H7 (cell line): ENCODE measurements around the gene GNAZ. TPM values are rescaled to one million over a fixed set of nuclear protein-coding genes. Genes with fewer than 3 reads are reported as not detected.

ENCODE experiments used
- DNase-seq: peaks from one replicate; pipeline ENCODE4 v3.0.0; 2012
- H3K27me3 ChIP-seq: 2 replicates; pipeline ENCODE4 v1.6.0; 2011; ENCODE audit warnings: mild to moderate bottlenecking, low read length; ENCODE audit not compliant: control insufficient read depth, insufficient read depth
- H3K36me3 ChIP-seq: replicated peaks from 2 replicates; pipeline ENCODE4 v1.5.1; 2011; ENCODE audit warnings: low read length; ENCODE audit not compliant: control insufficient read depth, insufficient read depth
- H3K4me3 ChIP-seq: 2 replicates; pipeline ENCODE4 v1.5.1; 2011; ENCODE audit warnings: low read depth, mild to moderate bottlenecking, control low read depth, low read length, moderate library complexity; ENCODE audit not compliant: insufficient read depth
- total RNA-seq: library from RNA; depleted of rRNA; stranded (reverse); fragments of >200 nt; shearing (Covaris generic); gene quantifications from 2 replicates; pipeline ENCODE4 v1.2.3, GENCODE V29; 2014

GNAZ gene
- total RNA-seq, 1 experiment from 2014 or later: 18.0 TPM

DNA sequence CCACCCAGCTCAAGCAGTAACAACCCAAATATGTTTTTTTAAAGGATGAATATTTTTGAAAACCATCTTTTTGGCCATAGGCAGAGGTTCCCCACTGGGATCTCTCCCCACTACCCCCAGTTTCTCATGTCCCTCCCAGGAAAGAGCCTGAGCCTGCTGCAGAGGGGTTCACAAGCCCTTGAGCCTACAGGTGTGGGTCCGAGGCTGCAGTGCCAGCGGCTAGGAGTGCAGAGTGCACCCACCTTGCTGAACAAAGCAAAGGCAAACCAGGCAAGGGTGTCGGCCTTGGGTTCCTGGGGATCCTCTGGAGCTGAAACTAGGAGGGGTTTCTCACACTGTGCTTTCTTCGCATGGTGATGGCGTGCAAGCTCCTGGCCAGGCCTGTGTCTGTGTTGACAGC lies 35.0 kb downstream of the GNAZ start:
- DNase-seq: no peak
- Histone ChIP-seq H3K36me3 (no peaks in the 10 kb centered on the region), H3K4me3 (no peak overlapping the region), H3K27me3 (no peaks in the 10 kb centered on the region)

DNA sequence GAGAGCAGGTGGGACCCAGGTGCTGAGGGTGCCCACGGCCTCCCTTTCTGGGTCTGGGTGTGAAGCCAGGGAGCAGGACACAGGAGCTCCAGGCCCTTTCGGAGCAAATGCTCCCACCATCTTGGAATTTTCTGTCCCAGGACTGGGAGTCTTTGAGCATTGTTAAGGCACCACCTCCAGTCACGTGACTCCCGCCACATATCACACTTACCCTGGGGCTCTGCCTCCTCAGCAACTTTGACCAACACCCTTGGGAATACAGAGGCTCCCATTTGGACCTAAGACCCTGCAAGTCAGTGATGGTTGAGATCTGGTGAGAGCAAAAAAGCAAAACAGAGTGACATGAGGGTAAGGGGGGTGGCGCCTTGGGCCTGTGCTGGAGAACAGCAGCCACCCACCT lies 35.6 kb downstream of the GNAZ start:
- no peak for DNase-seq
- no peaks in the 10 kb centered on the region for H3K36me3 ChIP-seq
- no peak overlapping the region for H3K4me3 ChIP-seq
- H3K27me3 ChIP-seq: no peaks in the 10 kb centered on the region

DNA sequence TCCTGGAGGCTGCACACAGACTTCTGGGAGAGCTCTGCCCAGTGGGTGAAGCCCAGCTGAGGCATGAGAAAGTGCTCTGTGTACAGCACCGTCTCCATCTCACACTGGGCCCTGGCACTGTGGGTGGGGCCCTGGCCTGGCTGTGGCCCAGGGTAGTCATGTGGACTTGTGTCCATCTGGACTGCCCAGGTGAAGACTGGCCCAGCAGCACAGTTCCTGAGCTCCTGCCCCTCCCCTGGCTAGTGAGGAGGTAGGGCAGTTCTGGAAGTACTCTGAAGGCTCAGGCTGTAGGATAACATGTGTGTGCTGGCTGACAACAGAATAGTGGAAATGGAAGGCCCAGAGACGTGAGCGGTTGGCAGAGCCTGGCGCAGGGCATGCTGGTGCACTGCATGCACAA lies 36.0 kb downstream of the GNAZ start:
- Histone ChIP-seq H3K36me3 (no peaks in the 10 kb centered on the region), H3K4me3 (no peak overlapping the region), H3K27me3 (no peaks in the 10 kb centered on the region)
- DNase-seq: no peak

DNA sequence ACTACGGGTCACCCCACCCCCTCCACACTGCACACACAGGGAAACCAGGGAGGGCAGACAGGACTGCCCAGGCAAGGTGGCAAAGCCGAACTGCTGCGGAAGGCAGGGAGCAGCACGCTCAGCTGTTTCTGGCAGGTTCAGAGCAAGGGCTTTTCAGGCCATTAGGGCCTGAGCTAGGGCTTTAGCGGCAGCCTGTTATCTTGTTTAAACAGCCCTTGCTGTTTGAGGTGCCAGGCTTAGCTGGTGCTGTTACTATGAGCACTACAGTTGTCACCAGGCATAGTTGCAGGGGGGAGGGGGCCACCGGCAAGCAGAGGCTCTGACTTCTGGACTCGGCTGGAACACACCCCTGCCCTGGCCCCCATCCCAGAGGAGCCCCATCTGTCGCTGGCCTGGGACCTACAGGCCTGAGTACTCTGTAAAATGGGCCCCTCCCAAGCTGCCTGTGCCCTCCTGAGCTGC lies 36.6 kb downstream of the GNAZ start:
- no peaks in the 10 kb centered on the region for H3K27me3 ChIP-seq
- H3K36me3 ChIP-seq: no peaks in the 10 kb centered on the region
- no peak for DNase-seq
- no peak overlapping the region for H3K4me3 ChIP-seq

DNA sequence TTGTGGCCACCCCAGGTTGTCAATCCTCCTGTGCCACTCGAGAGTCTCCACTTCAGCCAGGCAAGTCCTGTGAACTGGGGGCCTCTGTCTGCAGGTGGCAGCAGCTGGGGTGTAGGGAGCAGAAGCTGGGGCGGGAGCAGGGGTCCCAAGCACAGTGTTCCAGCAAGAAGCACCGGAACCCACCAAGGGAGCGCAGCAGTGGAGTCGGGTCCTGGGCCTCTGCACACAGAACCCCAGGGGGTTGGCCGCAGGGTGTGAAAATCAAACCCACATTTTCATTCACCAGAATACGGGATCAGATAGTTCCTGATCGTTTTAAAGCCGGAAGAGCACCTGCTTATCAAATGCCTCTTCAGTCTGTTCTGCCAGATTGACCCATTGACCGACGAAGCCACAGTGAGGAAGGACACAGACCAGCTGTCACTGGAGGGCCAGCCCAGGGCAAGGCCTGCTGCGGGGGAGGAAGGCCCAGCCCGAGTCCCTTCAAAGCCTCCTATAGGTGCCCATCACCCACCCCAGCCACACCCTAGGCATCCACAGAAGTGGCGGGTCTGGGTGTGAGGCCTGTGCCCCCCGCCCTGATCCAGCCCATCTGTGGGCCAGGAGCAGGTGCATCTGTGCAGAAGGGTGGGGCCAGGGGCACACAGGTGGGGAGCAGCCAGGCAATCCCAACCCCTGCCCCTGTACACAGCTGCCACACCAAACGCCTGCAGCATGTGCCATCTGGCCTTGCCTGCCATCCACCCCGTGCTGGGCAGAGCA lies 37.3 kb downstream of the GNAZ start:
- no peak overlapping the region for H3K4me3 ChIP-seq
- no peak for DNase-seq
- H3K36me3 ChIP-seq: no peaks in the 10 kb centered on the region
- H3K27me3 ChIP-seq: no peaks in the 10 kb centered on the region

DNA sequence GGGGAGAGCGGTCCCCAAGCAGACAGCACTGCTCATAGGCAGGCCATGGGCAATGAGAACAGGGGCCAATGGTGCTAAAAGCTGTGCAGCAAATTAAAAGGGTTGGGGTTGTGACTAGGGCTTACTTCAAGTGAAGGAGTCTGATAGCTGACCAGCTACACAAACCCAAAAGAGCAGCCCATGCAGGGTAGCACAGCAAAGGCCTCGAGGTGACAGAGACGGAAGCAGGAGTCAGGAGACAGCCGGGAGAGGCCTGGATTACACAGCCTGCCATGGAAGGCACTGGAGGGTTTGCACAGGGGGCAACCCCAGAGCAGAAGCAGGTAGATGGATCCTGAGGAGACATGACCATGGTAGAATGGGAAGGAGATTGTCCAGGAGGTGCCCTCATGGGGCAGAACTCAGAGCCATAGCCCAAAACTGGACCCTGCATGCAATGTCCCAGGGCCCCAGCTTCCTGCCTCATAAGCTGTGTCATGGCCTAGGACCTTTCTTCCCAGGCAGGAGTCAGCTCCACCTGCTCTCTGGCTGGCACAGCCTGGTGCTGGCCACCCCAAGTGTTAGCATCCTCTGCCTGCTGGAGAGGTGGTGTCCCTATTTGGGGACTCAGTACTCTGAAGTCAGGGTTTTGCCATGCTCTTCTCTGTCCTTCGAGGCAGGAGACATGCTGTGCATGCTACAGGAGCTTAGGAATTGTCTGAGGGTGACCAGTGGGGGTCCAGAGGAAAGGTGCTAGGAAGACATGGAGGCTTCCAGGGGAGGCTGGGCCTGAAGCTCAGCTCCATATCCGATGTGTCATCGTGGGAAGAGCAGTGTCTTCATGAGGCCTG lies 38.1 kb downstream of the GNAZ start:
- no peaks in the 10 kb centered on the region for H3K27me3 ChIP-seq
- no peaks in the 10 kb centered on the region for H3K36me3 ChIP-seq
- DNase-seq: no peak
- H3K4me3 ChIP-seq: no peak overlapping the region

DNA sequence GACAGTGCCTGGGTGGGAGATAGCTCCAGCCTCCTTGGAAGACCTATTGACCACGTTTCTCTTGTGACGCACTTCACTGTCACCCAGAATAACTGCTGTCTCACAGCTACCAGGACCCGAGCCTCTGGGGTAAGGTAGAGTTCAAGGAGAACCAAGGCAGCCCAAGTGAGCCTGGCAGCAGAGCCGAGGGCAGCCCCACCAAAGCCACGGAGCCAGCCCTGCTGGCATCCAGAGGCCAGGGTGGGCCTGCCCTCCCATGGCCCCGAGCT lies 38.7 kb downstream of the GNAZ start:
- Histone ChIP-seq H3K36me3 (no peaks in the 10 kb centered on the region), H3K4me3 (no peak overlapping the region), H3K27me3 (no peaks in the 10 kb centered on the region)
- no peak for DNase-seq

DNA sequence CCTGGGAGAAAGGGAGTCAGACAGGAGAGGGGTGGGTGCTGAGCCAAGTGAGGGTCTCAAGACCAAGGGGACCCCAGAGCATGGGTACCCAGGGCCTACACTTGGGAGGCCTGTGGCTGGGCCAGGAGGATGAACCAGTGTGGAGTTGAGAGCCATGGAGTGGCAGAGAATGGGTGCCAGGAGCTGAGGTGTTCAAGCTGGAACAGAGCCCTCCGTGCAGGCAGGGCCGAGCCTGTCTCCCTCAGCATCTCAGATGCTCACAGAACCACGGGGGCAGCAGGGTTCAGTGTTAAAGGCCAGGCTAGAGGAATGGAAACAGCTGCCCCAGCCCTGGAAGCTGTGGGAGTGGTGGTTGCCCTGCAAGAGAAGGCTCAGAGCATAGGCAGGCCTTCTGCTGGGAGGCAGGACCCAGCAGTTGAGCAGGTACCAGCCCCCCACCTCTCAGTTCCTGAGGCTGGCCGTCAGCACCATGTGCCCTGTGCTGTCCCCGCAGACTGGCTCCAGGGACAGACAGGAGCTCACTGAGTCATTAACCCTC lies 39.2 kb downstream of the GNAZ start:
- no peaks in the 10 kb centered on the region for H3K36me3 ChIP-seq
- no peak for DNase-seq
- no peak overlapping the region for H3K4me3 ChIP-seq
- H3K27me3 ChIP-seq: no peaks in the 10 kb centered on the region

DNA sequence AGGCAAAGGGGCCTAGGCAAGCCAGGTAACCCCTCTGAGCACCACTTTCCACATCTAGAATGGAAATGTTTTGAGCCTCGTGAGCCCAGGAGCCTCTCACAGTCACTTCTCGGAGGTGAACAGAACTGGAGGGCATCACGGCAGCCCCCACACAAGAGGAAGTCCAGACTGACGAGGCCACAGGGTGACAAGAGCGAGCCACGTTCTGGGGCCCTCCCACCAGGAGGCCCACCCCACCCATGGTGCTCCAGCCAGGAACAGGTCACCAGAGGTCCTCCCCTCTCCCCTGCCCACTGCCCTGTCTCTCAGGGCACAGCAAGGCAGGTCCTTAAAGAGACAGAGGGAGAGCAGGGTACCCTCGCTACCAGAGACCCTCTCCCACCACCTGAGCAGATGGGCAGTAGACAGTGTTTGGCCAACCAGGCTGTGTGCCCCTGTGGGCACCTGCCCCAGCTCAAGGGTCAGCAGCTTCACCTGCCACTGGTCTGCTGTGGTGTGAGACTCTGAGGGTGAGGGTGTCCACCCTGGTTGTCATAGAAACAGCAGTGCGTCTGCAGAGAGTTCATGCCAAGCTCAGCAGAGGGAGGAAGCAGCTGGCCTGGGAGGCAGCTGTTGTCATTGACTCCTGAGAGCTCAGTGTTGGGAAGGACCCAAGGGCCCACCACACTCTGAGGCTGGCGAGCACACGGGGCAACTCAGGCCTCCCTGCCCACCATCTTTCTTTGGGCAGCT lies 40.0 kb downstream of the GNAZ start:
- Histone ChIP-seq H3K4me3 (no peak overlapping the region), H3K36me3 (no peaks in the 10 kb centered on the region)
- DNase-seq: no peak

DNA sequence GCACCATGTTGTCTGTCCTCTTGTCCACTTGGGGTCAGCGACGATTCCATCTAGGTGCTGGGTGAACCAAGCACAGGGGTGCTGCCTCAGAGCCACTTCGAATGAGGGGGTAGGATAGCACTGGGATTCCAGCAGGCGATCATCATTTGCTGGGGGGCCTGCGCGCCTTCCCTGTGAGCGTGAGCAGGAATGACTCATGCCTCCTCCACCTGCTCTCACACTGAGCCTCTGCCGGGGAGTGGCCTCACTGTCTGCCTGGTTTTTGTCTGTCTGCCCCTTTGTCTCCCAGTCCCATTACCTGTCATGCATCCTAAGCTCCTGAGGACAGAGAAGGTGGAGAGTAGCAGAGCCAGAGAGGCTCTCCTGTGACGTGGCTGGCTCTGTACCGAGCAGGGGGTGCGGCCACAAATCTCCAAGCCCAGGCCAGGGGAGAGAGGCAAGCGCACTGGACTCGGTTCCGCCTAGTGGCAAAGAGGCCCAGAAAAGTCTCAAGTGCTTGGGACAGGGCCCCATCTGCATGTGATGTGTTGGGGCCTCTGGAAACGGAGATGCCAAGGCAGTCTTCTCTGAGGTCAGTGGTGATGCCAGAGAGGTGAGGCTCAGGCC lies 40.7 kb downstream of the GNAZ start:
- Histone ChIP-seq H3K27me3 (no peaks in the 10 kb centered on the region), H3K4me3 (no peak overlapping the region), H3K36me3 (no peaks in the 10 kb centered on the region)
- no peak for DNase-seq

More for the DNA sequence above, 40.0 kb downstream of the GNAZ start:
- no peaks in the 10 kb centered on the region for H3K27me3 ChIP-seq

DNA sequence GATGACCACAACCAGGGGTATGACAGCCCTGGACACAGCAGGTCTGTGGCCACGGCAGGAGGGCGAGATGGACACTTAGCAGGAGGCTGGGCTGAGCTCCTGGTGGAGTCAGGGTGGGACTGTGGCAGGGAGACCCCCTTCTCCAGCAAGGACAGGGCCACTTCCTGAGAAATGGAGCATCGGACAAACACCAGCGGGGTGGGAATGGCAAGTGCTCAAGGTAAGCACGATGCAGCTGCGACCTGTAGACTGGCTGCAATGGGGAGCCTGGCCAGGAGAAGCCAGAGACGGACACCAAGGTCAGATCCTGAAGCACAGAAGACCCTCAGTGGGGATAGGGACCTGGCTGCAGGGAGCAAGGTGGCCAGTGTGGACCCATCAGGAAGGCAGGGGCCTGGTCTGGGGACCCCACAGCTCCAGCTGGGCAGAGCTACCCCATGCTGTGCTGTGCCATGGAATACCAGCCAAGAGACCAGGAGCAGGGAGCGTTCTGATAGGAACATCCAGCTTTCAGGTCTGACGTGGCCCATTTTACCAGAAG lies 42.2 kb downstream of the GNAZ start:
- Histone ChIP-seq H3K4me3 (no peak overlapping the region), H3K27me3 (no peaks in the 10 kb centered on the region), H3K36me3 (no peaks in the 10 kb centered on the region)
- no peak for DNase-seq

DNA sequence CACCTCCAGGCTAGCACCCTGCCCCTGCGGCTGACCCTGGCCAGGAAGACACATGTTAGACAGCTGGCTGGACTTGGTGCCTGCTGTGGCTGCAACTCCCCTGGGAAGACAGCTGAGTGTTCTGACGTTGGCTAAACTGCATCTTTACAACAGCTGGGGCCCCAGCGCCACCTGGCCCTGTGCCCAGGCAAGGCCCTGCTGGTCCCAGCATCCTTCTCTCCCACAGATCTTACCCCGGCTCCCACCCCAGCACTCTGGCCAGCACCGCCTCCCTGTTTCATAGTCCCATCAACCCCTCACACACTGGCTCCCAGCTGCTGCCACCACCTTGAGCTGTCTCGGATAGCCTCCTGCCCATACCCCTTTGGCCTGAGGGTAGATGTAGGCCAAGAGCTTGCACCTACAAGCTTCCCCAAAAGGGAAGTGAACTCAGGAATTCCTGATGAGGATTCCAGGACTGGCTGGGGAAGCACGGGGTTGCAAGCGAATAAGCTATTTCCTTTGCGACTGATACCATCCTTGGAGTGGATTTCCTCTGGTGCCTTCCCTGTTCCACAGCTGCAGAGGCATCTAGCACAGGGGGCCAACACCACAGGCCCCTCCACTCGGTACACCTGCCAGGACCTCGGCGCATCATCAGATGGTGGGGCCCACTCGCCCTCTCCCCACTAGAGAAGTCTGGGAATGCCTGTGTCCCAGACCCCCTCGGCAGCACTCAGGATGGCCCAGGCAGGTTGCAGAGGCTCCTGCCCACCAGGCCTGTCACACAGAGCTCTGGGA lies 42.9 kb downstream of the GNAZ start:
- Histone ChIP-seq H3K27me3 (no peaks in the 10 kb centered on the region), H3K4me3 (no peak overlapping the region), H3K36me3 (no peaks in the 10 kb centered on the region)
- DNase-seq: no peak

DNA sequence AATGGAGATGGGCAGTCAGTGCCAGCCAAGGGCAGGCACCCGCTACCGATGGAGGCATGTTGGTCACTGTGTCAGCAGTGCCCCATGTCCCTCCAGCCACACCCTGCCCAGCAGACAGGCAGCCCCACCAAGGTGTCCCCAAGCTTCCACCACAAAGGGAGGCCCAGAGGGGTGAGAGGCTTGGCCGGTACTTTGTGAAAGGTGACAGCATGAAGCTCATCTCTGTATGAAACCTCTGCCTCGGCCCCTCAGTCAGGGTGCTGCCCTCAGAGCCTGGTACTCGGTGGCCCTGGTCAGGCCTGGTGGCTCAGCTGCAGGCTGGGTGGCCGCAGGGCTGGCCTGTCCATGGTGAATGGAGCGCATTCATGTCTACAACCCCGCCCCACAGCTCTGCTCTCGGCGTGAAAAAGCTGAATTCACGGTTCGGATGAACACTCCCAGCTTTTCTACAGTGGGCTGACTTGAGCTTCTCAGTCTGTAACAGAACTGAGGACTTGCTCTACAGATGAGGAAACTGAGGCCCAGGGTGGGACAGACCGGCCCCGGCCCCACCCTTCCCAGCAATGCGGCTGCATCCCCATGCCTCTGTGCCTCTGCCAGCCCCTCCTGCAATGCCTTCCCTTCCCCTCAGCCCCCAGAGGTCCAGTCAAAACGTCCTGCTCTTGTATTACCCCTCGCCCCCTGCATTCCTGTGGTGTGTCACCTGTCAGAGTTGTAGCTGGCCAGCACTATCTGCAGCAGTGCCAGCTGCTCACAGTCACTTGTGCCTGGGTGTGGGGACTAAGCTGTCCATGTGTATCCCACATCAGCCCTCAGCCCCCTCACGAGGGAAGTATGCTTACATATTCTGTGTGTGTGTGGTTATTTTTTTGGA lies 43.8 kb downstream of the GNAZ start:
- H3K27me3 ChIP-seq: no peaks in the 10 kb centered on the region
- H3K36me3 ChIP-seq: no peaks in the 10 kb centered on the region
- no peak for DNase-seq
- H3K4me3 ChIP-seq: no peak overlapping the region
